Measurements from ENCODE around the gene B3GAT2. TPM values are rescaled to one million over a fixed set of nuclear protein-coding genes. Genes with fewer than 3 reads are reported as not detected.

Gene B3GAT2
- total and polyA plus RNA-seq, 4 donors: 0.06 to 0.65 (median 0.07) TPM

GRCh38 chr6:70957284-70957617 is 391 bp upstream of the B3GAT2 start:
- H3K9ac ChIP-seq (ENCODE audit: insufficient read depth in 1 of 2, low read length in 2 of 2): no peak overlapping the region
- H3K27ac ChIP-seq (ENCODE audit: low read depth in 1 of 2, low read length in 1 of 2): no peak overlapping the region
- H3K4me3 ChIP-seq: no peak overlapping the region
- peaks cover 0 to 2% (median 0%) of the 10 kb centered on the region in 4 donors for H3K9me3 ChIP-seq (ENCODE audit: control insufficient read depth in 4 of 4, insufficient read depth in 3 of 4, low read length in 3 of 4)
- H3K4me1 ChIP-seq (ENCODE audit: control insufficient read depth in 5 of 5, insufficient read depth in 5 of 5, low read length in 5 of 5): peaks cover 0 to 16% (median 7%) of the 10 kb centered on the region in 5 donors
- H3K36me3 ChIP-seq (ENCODE audit: control insufficient read depth in 4 of 4, insufficient read depth in 4 of 4, low read length in 4 of 4): no peaks in the 10 kb centered on the region
- no peak for TF ChIP-seq CTCF (IDR thresholded peaks at IDR 0.05; ENCODE audit: control extremely low read depth, extremely low read depth)
- ATAC-seq (ENCODE audit: insufficient read depth, low FRiP score): no peak
- H3K27me3 ChIP-seq (ENCODE audit: control insufficient read depth in 3 of 3, insufficient read depth in 3 of 3, low read length in 2 of 3): peaks cover 0 to 62% (median 36%) of the 10 kb centered on the region in 3 donors
- DNase-seq: no peak
- 8 to 10% methylated on average over 19 of the region's 19 CpGs for WGBS, 2 donors

- no peak overlapping the region for H3K27ac ChIP-seq (ENCODE audit: low read depth in 1 of 2, low read length in 1 of 2)
- DNase-seq: peak in 1 of 3 donors; percentile 11
- peaks cover 0 to 2% (median 0%) of the 10 kb centered on the region in 4 donors for H3K9me3 ChIP-seq (ENCODE audit: control insufficient read depth in 4 of 4, insufficient read depth in 3 of 4, low read length in 3 of 4)
- peaks cover 0 to 67% (median 38%) of the 10 kb centered on the region in 3 donors for H3K27me3 ChIP-seq (ENCODE audit: control insufficient read depth in 3 of 3, insufficient read depth in 3 of 3, low read length in 2 of 3)
- no peaks in the 10 kb centered on the region for H3K36me3 ChIP-seq (ENCODE audit: control insufficient read depth in 4 of 4, insufficient read depth in 4 of 4, low read length in 4 of 4)
- no peak overlapping the region for H3K9ac ChIP-seq (ENCODE audit: insufficient read depth in 1 of 2, low read length in 2 of 2)
- H3K4me3 ChIP-seq: peak overlapping the region; percentile 36
- no peak for TF ChIP-seq CTCF (IDR thresholded peaks at IDR 0.05; ENCODE audit: control extremely low read depth, extremely low read depth)
- peak; percentile 39 for ATAC-seq (ENCODE audit: insufficient read depth, low FRiP score)
- WGBS, 2 donors: 1 to 2% methylated on average over 24 to 27 of the region's 27 CpGs
- peaks cover 0 to 16% (median 7%) of the 10 kb centered on the region in 5 donors for H3K4me1 ChIP-seq (ENCODE audit: control insufficient read depth in 5 of 5, insufficient read depth in 5 of 5, low read length in 5 of 5)
Measured at GRCh38 chr6:70956191-70956450, 739 bp downstream of the B3GAT2 start.

GRCh38 chr6:70955441-70956190 is 1.2 kb downstream of the B3GAT2 start:
- ATAC-seq (ENCODE audit: insufficient read depth, low FRiP score) (peak; percentile 88), DNase-seq (peak; percentile 78 to 89 (median 88))
- 1% methylated on average over 42 to 65 of the region's 65 CpGs for WGBS, 2 donors
- peak; percentile 71 for TF ChIP-seq CTCF (IDR thresholded peaks at IDR 0.05; ENCODE audit: control extremely low read depth, extremely low read depth)
- H3K36me3 ChIP-seq (ENCODE audit: control insufficient read depth in 4 of 4, insufficient read depth in 4 of 4, low read length in 4 of 4): no peaks in the 10 kb centered on the region
- peaks cover 0 to 16% (median 7%) of the 10 kb centered on the region in 5 donors for H3K4me1 ChIP-seq (ENCODE audit: control insufficient read depth in 5 of 5, insufficient read depth in 5 of 5, low read length in 5 of 5)
- H3K27ac ChIP-seq (ENCODE audit: low read depth in 1 of 2, low read length in 1 of 2): no peak overlapping the region
- H3K9ac ChIP-seq (ENCODE audit: insufficient read depth in 1 of 2, low read length in 2 of 2): no peak overlapping the region
- peak overlapping the region; percentile 36 for H3K4me3 ChIP-seq
- peaks cover 0 to 2% (median 0%) of the 10 kb centered on the region in 4 donors for H3K9me3 ChIP-seq (ENCODE audit: control insufficient read depth in 4 of 4, insufficient read depth in 3 of 4, low read length in 3 of 4)
- H3K27me3 ChIP-seq (ENCODE audit: control insufficient read depth in 3 of 3, insufficient read depth in 3 of 3, low read length in 2 of 3): peaks cover 0 to 67% (median 38%) of the 10 kb centered on the region in 3 donors

Data from lung (tissue), 12 donors.